ENCODE measurements around the gene RENBP. TPM values are rescaled to one million over a fixed set of nuclear protein-coding genes. Genes with fewer than 3 reads are reported as not detected.

Gene RENBP
- total and polyA plus RNA-seq, 12 donors: 5.4 to 69.6 (median 26.1) TPM

DNA sequence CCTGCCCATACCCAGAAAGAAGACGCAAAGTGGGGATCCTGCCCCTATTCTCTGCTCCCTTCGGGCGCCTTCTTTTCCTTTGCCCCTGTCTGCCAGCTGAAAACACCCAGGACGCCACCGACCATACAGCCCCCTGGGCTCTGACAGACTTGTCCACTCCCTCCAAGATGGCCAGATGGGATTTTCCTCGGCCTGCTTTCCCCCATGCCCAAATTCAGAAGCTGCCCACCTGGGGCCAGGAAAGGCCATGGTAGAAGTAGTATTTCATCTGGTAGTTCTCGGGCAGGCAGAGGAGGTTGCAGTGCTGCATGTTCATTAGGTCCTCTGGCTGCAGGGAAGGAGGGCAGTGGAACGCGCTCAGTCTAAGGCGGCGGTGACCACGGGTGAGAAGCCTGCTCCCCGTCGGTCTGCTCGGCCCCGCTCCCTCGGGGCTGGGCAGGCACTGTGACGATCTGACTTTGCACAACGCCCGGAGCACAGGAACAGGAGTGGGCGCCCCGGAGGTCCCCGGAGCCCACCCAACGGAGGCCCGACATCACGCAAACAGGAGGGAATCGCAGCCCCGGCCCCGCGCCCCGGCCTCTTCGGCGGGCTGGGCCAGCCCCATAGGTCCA is 10.2 kb downstream of the RENBP start:
- Histone ChIP-seq H3K9me3 (replicated peaks in 1 of 3) (no peaks in the 10 kb centered on the region), H3K36me3 (replicated peaks in 1 of 2) (peaks cover 0 to 22% of the 10 kb centered on the region in 2 donors), H3K4me1 (replicated peaks in 1 of 2) (peaks cover 7 to 20% of the 10 kb centered on the region in 2 donors), H3K27ac (peak overlapping the region in 3 of 5 donors; percentile 26 to 86 (median 48)), H3K4me3 (peak overlapping the region in 2 of 4 donors; percentile 22 to 95), H3K27me3 (no peaks in the 10 kb centered on the region)
- DNase-seq: no peak
- TF ChIP-seq, protein P1, sequence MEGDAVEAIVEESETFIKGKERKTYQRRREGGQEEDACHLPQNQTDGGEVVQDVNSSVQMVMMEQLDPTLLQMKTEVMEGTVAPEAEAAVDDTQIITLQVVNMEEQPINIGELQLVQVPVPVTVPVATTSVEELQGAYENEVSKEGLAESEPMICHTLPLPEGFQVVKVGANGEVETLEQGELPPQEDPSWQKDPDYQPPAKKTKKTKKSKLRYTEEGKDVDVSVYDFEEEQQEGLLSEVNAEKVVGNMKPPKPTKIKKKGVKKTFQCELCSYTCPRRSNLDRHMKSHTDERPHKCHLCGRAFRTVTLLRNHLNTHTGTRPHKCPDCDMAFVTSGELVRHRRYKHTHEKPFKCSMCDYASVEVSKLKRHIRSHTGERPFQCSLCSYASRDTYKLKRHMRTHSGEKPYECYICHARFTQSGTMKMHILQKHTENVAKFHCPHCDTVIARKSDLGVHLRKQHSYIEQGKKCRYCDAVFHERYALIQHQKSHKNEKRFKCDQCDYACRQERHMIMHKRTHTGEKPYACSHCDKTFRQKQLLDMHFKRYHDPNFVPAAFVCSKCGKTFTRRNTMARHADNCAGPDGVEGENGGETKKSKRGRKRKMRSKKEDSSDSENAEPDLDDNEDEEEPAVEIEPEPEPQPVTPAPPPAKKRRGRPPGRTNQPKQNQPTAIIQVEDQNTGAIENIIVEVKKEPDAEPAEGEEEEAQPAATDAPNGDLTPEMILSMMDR (IDR thresholded peaks at IDR 0.05): no peak
- 1 to 42% (median 10%) methylated on average over 4 to 33 of the region's 33 CpGs for WGBS, 4 donors
- intact Hi-C loops (cut with DNase I): no loop called here

DNA sequence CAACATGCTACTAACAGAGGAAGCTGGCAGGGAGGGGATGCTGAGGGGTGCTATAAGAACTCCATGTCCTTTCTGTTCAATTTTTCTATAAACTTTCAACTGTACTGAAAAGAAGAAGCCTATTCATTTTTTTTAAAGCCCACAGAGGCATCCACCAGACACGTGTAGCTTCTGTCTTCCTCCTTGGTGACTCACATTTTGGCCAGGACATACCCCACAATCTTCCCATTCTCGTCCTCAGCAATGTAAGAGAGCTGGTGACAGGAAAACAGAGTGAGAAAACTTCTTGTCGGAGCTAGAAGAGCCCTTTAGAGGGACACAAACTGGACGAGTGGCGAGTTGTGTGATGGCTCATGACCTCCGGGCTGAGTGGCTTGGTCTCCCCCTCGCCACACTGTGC is 10.7 kb downstream of the RENBP start:
- intact Hi-C loops (cut with DNase I): no loop called here
- TF ChIP-seq POLR2A (IDR thresholded peaks at IDR 0.05): no peak
- TF ChIP-seq, protein P1 (IDR thresholded peaks at IDR 0.05): no peak

DNA sequence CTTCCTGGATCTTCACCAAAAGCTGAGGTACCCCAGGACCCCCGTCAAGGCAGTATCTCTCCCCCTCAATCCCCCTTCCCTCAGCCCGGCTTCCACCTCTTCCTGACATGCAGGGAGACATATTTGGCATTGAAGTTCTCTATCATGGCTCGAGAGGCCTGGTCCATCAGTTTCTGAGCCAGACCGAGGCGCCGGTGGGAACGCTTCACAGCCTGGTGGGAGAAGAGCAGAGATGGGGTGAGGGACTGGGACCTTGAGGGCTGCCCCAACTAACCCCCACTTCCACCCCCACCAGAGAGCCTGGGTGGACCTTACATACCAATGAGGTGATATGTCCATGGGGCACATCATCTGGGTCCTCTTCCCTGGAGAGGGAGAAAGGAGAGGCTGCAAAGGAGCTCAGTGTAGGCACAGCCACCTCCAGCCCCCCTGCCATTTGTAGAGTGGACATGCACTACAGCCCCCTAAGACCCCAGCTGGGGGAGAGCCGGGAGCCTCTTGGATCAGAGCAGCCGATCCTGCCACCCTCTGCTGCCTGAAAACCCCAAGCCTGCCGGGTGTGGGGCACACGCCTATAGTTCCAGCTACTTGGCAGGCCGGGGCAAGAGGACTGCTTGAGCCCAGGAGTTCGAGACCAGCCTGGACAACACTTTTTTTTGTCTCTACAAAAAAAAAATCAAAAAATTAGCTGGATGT is 12.1 kb downstream of the RENBP start:
- no peak for DNase-seq
- intact Hi-C loops (cut with DNase I): no loop called here
- H3K4me1 ChIP-seq (replicated peaks in 1 of 2): peaks cover 10 to 32% of the 10 kb centered on the region in 2 donors
- H3K27ac ChIP-seq: no peak overlapping the region
- peaks cover 0 to 22% of the 10 kb centered on the region in 2 donors for H3K36me3 ChIP-seq (replicated peaks in 1 of 2)
- no peaks in the 10 kb centered on the region for H3K9me3 ChIP-seq (replicated peaks in 1 of 3)
- TF ChIP-seq, protein P1 (IDR thresholded peaks at IDR 0.05): no peak
- TF ChIP-seq POLR2A (IDR thresholded peaks at IDR 0.05): no peak
- 86 to 96% (median 88%) methylated on average over 8 to 13 of the region's 13 CpGs for WGBS, 4 donors
- H3K4me3 ChIP-seq: no peak overlapping the region
- no peaks in the 10 kb centered on the region for H3K27me3 ChIP-seq

More for the DNA sequence above, 10.7 kb downstream of the RENBP start:
- Histone ChIP-seq H3K27ac (peak overlapping the region in 2 of 5 donors; percentile 3 to 86), H3K9me3 (replicated peaks in 1 of 3) (no peaks in the 10 kb centered on the region), H3K4me3 (peak overlapping the region in 1 of 4 donors; percentile 95), H3K4me1 (replicated peaks in 1 of 2) (peaks cover 7 to 25% of the 10 kb centered on the region in 2 donors), H3K36me3 (replicated peaks in 1 of 2) (peaks cover 0 to 22% of the 10 kb centered on the region in 2 donors), H3K27me3 (no peaks in the 10 kb centered on the region)
- DNase-seq: no peak
- 0 to 35% (median 24%) methylated on average over 2 to 7 of the region's 7 CpGs for WGBS, 4 donors

DNA sequence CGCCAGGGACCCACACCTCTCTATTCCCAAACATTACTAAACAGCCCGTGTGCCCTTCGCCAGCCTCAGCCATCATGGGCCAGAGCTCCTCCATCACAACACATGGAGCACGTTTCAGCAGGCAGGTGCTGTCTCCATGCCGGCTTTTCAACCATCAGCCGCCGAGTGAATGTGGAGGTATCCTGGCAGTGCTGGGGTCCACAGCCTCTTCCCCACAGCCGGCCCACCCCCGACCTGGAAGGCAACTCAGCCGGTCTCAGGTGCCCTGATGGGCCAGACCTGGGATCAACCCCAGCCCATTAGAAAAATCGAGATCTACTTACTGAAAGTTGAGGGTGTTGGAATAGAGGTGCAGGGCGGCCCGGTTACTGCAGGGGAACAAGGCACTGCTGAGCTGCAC is 12.7 kb downstream of the RENBP start:
- intact Hi-C loops (cut with DNase I): no loop called here
- no peak for DNase-seq

More for the DNA sequence above, 12.7 kb downstream of the RENBP start:
- H3K4me1 ChIP-seq (replicated peaks in 1 of 2): peaks cover 16 to 38% of the 10 kb centered on the region in 2 donors
- no peaks in the 10 kb centered on the region for H3K27me3 ChIP-seq
- no peaks in the 10 kb centered on the region for H3K9me3 ChIP-seq (replicated peaks in 1 of 3)
- H3K27ac ChIP-seq: no peak overlapping the region
- TF ChIP-seq POLR2A (IDR thresholded peaks at IDR 0.05): no peak
- TF ChIP-seq, protein P1 (IDR thresholded peaks at IDR 0.05): no peak
- 83 to 88% (median 88%) methylated on average over 13 of the region's 13 CpGs; no CpG with 5 or more reads in 1 of the 4 donors for WGBS, 4 donors
- peaks cover 0 to 22% of the 10 kb centered on the region in 2 donors for H3K36me3 ChIP-seq (replicated peaks in 1 of 2)
- H3K4me3 ChIP-seq: no peak overlapping the region
